ENCODE measurements around the gene ARHGAP8.

The ARHGAP8 gene

DNA sequence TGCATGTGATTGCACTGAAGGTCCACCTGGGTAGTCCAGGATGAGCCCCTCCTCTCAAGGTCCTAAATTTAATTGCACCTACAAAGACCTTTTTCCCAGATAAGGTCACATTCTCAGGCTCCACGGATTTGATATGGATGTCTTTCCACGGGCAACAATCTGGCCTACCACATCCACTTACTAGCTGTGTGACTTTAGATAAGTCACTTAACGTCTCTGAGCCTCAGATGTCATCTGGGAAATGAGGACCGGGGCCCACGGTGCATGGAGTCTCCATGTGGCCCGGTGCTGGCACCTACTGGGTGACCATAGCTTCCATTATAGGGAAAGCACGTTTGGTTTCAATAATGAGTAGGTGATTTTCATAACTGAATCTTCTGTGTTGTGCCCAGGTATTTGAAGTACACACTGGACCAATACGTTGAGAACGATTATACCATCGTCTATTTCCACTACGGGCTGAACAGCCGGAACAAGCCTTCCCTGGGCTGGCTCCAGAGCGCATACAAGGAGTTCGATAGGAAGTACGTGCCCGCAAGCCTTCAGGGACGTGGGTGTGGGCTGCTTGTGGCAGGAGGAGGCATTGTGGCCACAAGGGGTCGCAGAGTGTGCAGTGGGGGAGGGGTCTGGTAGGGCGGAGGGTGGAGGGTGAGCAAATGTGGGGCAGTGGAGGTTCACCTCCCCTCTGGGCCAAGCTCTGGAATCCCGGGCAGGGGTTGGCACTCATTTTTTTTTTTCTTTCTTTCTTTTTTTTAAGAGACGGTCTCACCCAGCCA is 55.7 kb downstream of the ARHGAP8 start:
- no peak overlapping the region for H2BK12ac ChIP-seq (ENCODE audit: low read length in 2 of 2)
- peaks cover 20 to 60% of the 10 kb centered on the region in 2 experiments for H3K27me3 ChIP-seq (ENCODE audit: control insufficient read depth in 1 of 2, insufficient read depth in 1 of 2, low read length in 2 of 2)
- H3K4ac ChIP-seq (ENCODE audit: low read depth in 1 of 2, low read length in 2 of 2): no peak overlapping the region
- H3K4me2 ChIP-seq (ENCODE audit: low read length, poor library complexity, severe bottlenecking): no peak overlapping the region
- H2BK120ac ChIP-seq (ENCODE audit: low read depth, low read length): no peak overlapping the region
- H3K79me1 ChIP-seq (replicated peaks; ENCODE audit: low read length, poor library complexity, severe bottlenecking): no peaks in the 10 kb centered on the region
- H3K36me3 ChIP-seq (ENCODE audit: control insufficient read depth in 1 of 2, insufficient read depth in 2 of 2, low read depth in 1 of 2, low read length in 2 of 2): no peaks in the 10 kb centered on the region
- peaks cover 2% of the 10 kb centered on the region for H3K4me1 ChIP-seq (ENCODE audit: control insufficient read depth, insufficient read depth, low read depth, low read length)
- H2BK15ac ChIP-seq (ENCODE audit: low read depth, poor library complexity, severe bottlenecking): no peak overlapping the region
- H3K18ac ChIP-seq (ENCODE audit: low read depth in 1 of 2, low read length in 2 of 2): no peak overlapping the region
- no peak overlapping the region for H3K23ac ChIP-seq (ENCODE audit: low read length in 2 of 2)
- H3K9ac ChIP-seq (ENCODE audit: low read length): no peak overlapping the region
- H2AFZ ChIP-seq (ENCODE audit: low read depth, low read length): no peak overlapping the region
- no peak overlapping the region for H3K4me3 ChIP-seq (ENCODE audit: insufficient read depth in 1 of 2, low read depth in 1 of 2, low read length in 2 of 2)
- no peak overlapping the region for H4K91ac ChIP-seq (ENCODE audit: low read length)
- no peak overlapping the region for H3K27ac ChIP-seq (ENCODE audit: low read length, poor library complexity, severe bottlenecking)
- no peak for DNase-seq
- no peak overlapping the region for H3K14ac ChIP-seq (ENCODE audit: low read length in 2 of 2)
- H2AK5ac ChIP-seq (ENCODE audit: low read length, severe bottlenecking): no peak overlapping the region
- 76% methylated on average over 20 of the region's 21 CpGs for WGBS
- no peak overlapping the region for H4K8ac ChIP-seq (ENCODE audit: low read length)
- no peak overlapping the region for H2BK5ac ChIP-seq (ENCODE audit: low read depth, low read length, poor library complexity, severe bottlenecking)
- peaks cover 5% of the 10 kb centered on the region for H3K9me3 ChIP-seq (ENCODE audit: control insufficient read depth, low read length)

DNA sequence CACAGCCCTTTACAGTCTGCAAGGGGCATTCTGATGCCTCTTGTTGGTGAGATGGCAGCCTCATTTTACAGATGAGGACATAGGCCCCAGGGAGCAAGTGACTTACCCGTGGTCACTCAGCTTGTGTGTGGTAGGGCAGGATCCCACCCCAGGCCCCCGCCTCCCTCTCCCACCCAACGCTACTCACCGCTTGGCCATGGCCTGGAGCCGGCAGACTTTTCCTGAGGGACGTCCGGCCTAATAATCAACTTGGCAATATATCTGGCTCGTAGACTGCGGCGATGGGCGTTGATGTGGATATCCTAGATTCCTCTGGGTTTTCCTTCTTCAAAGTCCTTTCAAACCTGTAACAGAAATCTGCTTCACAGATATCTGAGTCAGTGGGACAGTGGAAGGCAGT is 57.1 kb downstream of the ARHGAP8 start:
- H2BK12ac ChIP-seq (ENCODE audit: low read length in 2 of 2): no peak overlapping the region
- no peaks in the 10 kb centered on the region for H3K36me3 ChIP-seq (ENCODE audit: control insufficient read depth in 1 of 2, insufficient read depth in 2 of 2, low read depth in 1 of 2, low read length in 2 of 2)
- H3K18ac ChIP-seq (ENCODE audit: low read depth in 1 of 2, low read length in 2 of 2): no peak overlapping the region
- H2BK120ac ChIP-seq (ENCODE audit: low read depth, low read length): no peak overlapping the region
- H4K91ac ChIP-seq (ENCODE audit: low read length): no peak overlapping the region
- no peak overlapping the region for H3K23ac ChIP-seq (ENCODE audit: low read length in 2 of 2)
- no peak overlapping the region for H3K4me2 ChIP-seq (ENCODE audit: low read length, poor library complexity, severe bottlenecking)
- no peak overlapping the region for H3K9ac ChIP-seq (ENCODE audit: low read length)
- H3K9me3 ChIP-seq (ENCODE audit: control insufficient read depth, low read length): peaks cover 5% of the 10 kb centered on the region
- H3K4me3 ChIP-seq (ENCODE audit: insufficient read depth in 1 of 2, low read depth in 1 of 2, low read length in 2 of 2): no peak overlapping the region
- peaks cover 2% of the 10 kb centered on the region for H3K4me1 ChIP-seq (ENCODE audit: control insufficient read depth, insufficient read depth, low read depth, low read length)
- no peak overlapping the region for H3K14ac ChIP-seq (ENCODE audit: low read length in 2 of 2)
- H2AK5ac ChIP-seq (ENCODE audit: low read length, severe bottlenecking): no peak overlapping the region
- no peak overlapping the region for H2BK5ac ChIP-seq (ENCODE audit: low read depth, low read length, poor library complexity, severe bottlenecking)
- H3K79me1 ChIP-seq (replicated peaks; ENCODE audit: low read length, poor library complexity, severe bottlenecking): no peaks in the 10 kb centered on the region
- peaks cover 18 to 50% of the 10 kb centered on the region in 2 experiments for H3K27me3 ChIP-seq (ENCODE audit: control insufficient read depth in 1 of 2, insufficient read depth in 1 of 2, low read length in 2 of 2)
- WGBS: 94% methylated on average over 11 of the region's 11 CpGs
- no peak overlapping the region for H3K27ac ChIP-seq (ENCODE audit: low read length, poor library complexity, severe bottlenecking)
- H4K8ac ChIP-seq (ENCODE audit: low read length): no peak overlapping the region
- H2AFZ ChIP-seq (ENCODE audit: low read depth, low read length): no peak overlapping the region
- no peak overlapping the region for H2BK15ac ChIP-seq (ENCODE audit: low read depth, poor library complexity, severe bottlenecking)
- H3K4ac ChIP-seq (ENCODE audit: low read depth in 1 of 2, low read length in 2 of 2): no peak overlapping the region
- no peak for DNase-seq

DNA sequence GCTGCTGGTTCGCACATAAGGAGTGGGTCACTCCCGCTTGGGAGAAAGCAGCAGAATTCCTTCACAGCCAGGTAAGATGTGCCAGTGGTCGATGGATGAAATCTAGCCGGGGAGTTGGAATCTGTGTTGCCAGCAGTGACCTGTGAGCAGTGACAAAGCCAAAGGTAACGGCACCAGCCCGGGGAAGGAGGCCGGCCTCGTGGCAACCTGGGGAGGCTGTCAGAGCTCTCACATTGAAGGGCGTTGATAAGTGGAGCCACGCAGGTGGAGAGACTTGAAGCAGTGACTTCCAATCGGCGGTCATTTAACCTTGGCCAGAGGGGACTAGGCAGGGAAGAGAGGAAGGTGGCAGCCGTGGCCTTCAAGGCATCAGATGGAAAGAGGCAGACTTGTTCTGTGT is 58.8 kb downstream of the ARHGAP8 start:
- 93% methylated on average over 13 of the region's 13 CpGs for WGBS

DNA sequence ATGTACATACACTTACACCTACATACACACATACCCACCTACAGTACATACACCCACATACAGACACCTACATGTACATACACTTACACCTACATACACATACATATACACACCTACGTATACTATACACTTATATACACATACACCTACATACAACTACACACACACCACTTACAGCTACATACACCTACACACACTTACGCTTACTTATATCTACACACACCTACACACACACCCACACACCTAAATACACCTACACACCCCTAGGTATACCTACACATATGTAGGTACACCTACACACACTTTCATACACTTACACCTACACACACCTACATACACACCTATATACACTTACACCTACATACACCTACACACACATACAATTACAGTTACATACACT is 61.0 kb downstream of the ARHGAP8 start:
- Histone ChIP-seq H4K8ac (ENCODE audit: low read length) (no peak overlapping the region), H2AFZ (ENCODE audit: low read depth, low read length) (no peak overlapping the region), H3K9ac (ENCODE audit: low read length) (no peak overlapping the region), H2BK12ac (ENCODE audit: low read length in 2 of 2) (no peak overlapping the region), H4K91ac (ENCODE audit: low read length) (no peak overlapping the region), H3K4me3 (ENCODE audit: insufficient read depth in 1 of 2, low read depth in 1 of 2, low read length in 2 of 2) (no peak overlapping the region), H2BK15ac (ENCODE audit: low read depth, poor library complexity, severe bottlenecking) (no peak overlapping the region), H3K14ac (ENCODE audit: low read length in 2 of 2) (no peak overlapping the region), H2BK120ac (ENCODE audit: low read depth, low read length) (no peak overlapping the region), H3K9me3 (ENCODE audit: control insufficient read depth, low read length) (peaks cover 5% of the 10 kb centered on the region), H2BK5ac (ENCODE audit: low read depth, low read length, poor library complexity, severe bottlenecking) (no peak overlapping the region), H3K27ac (ENCODE audit: low read length, poor library complexity, severe bottlenecking) (no peak overlapping the region), H3K4me1 (ENCODE audit: control insufficient read depth, insufficient read depth, low read depth, low read length) (no peaks in the 10 kb centered on the region), H3K79me1 (replicated peaks; ENCODE audit: low read length, poor library complexity, severe bottlenecking) (no peaks in the 10 kb centered on the region), H3K23ac (ENCODE audit: low read length in 2 of 2) (no peak overlapping the region), H3K27me3 (ENCODE audit: control insufficient read depth in 1 of 2, insufficient read depth in 1 of 2, low read length in 2 of 2) (peaks cover 0 to 25% of the 10 kb centered on the region in 2 experiments), H3K4me2 (ENCODE audit: low read length, poor library complexity, severe bottlenecking) (no peak overlapping the region), H2AK5ac (ENCODE audit: low read length, severe bottlenecking) (no peak overlapping the region), H3K18ac (ENCODE audit: low read depth in 1 of 2, low read length in 2 of 2) (no peak overlapping the region), H3K36me3 (ENCODE audit: control insufficient read depth in 1 of 2, insufficient read depth in 2 of 2, low read depth in 1 of 2, low read length in 2 of 2) (no peaks in the 10 kb centered on the region), H3K4ac (ENCODE audit: low read depth in 1 of 2, low read length in 2 of 2) (no peak overlapping the region)
- WGBS: 87% methylated on average over 2 of the region's 2 CpGs
- no peak for DNase-seq

More for the DNA sequence above, 58.8 kb downstream of the ARHGAP8 start:
- Histone ChIP-seq H3K4ac (ENCODE audit: low read depth in 1 of 2, low read length in 2 of 2) (no peak overlapping the region), H3K14ac (ENCODE audit: low read length in 2 of 2) (no peak overlapping the region), H4K91ac (ENCODE audit: low read length) (no peak overlapping the region), H2AFZ (ENCODE audit: low read depth, low read length) (no peak overlapping the region), H3K23ac (ENCODE audit: low read length in 2 of 2) (no peak overlapping the region), H3K9me3 (ENCODE audit: control insufficient read depth, low read length) (peaks cover 5% of the 10 kb centered on the region), H2BK5ac (ENCODE audit: low read depth, low read length, poor library complexity, severe bottlenecking) (no peak overlapping the region), H3K18ac (ENCODE audit: low read depth in 1 of 2, low read length in 2 of 2) (no peak overlapping the region), H2BK120ac (ENCODE audit: low read depth, low read length) (no peak overlapping the region), H3K4me1 (ENCODE audit: control insufficient read depth, insufficient read depth, low read depth, low read length) (peaks cover 2% of the 10 kb centered on the region), H3K79me1 (replicated peaks; ENCODE audit: low read length, poor library complexity, severe bottlenecking) (no peaks in the 10 kb centered on the region), H3K9ac (ENCODE audit: low read length) (no peak overlapping the region), H2BK15ac (ENCODE audit: low read depth, poor library complexity, severe bottlenecking) (no peak overlapping the region), H3K4me2 (ENCODE audit: low read length, poor library complexity, severe bottlenecking) (no peak overlapping the region), H3K36me3 (ENCODE audit: control insufficient read depth in 1 of 2, insufficient read depth in 2 of 2, low read depth in 1 of 2, low read length in 2 of 2) (no peaks in the 10 kb centered on the region), H3K27ac (ENCODE audit: low read length, poor library complexity, severe bottlenecking) (no peak overlapping the region), H4K8ac (ENCODE audit: low read length) (no peak overlapping the region), H3K27me3 (ENCODE audit: control insufficient read depth in 1 of 2, insufficient read depth in 1 of 2, low read length in 2 of 2) (peaks cover 3 to 43% of the 10 kb centered on the region in 2 experiments), H2AK5ac (ENCODE audit: low read length, severe bottlenecking) (no peak overlapping the region), H2BK12ac (ENCODE audit: low read length in 2 of 2) (no peak overlapping the region), H3K4me3 (ENCODE audit: insufficient read depth in 1 of 2, low read depth in 1 of 2, low read length in 2 of 2) (no peak overlapping the region)
- DNase-seq: no peak

Data from mesenchymal stem cell (in vitro differentiated cells and primary cell).